DOHH2 (cell line): ENCODE measurements around the gene ZNF527.

Experiments
- H3F3A ChIP-seq: fragments of 200-600 bp; sonication (generic), shearing (Covaris generic); 2 replicates; pipeline ENCODE4 v1.6.0; 2016; ENCODE audit warnings: antibody characterized with exemption, mild to moderate bottlenecking; ENCODE audit not compliant: control insufficient read depth, insufficient read depth
- H3K27ac ChIP-seq: fragments of 200-600 bp; sonication (generic); 2 replicates; pipeline ENCODE4 v1.5.1; 2014; ENCODE audit warnings: low read depth, mild to moderate bottlenecking, low read length, moderate library complexity
- H3K27me3 ChIP-seq: fragments of 200-600 bp; sonication (generic); 2 replicates; pipeline ENCODE4 v1.6.1; 2014; ENCODE audit warnings: mild to moderate bottlenecking, low read length, mixed read lengths; ENCODE audit not compliant: control insufficient read depth
- H3K36me3 ChIP-seq: fragments of 200-600 bp; sonication (generic); 2 replicates; pipeline ENCODE4 v1.6.1; 2014; ENCODE audit warnings: mild to moderate bottlenecking, low read length, moderate library complexity, mixed read lengths; ENCODE audit not compliant: control insufficient read depth
- H3K4me1 ChIP-seq: fragments of 200-600 bp; sonication (generic); 2 replicates; pipeline ENCODE4 v1.6.1; 2014; ENCODE audit warnings: mild to moderate bottlenecking, low read length, mixed read lengths; ENCODE audit not compliant: control insufficient read depth
- H3K4me2 ChIP-seq: fragments of 200-600 bp; sonication (generic); 2 replicates; pipeline ENCODE4 v1.6.0; 2014; ENCODE audit warnings: mild to moderate bottlenecking, low read length, moderate library complexity
- H3K4me3 ChIP-seq: fragments of 200-600 bp; sonication (generic); 2 replicates; pipeline ENCODE4 v1.5.1; 2014; ENCODE audit warnings: mild to moderate bottlenecking, low read length, mixed read lengths
- H3K79me2 ChIP-seq: fragments of 200-600 bp; sonication (generic); 2 replicates; pipeline ENCODE4 v1.6.1; 2014; ENCODE audit warnings: mild to moderate bottlenecking, low read length, mixed read lengths; ENCODE audit not compliant: control insufficient read depth
- H3K9me2 ChIP-seq: fragments of 200-600 bp; sonication (generic); replicated peaks from 2 replicates; pipeline ENCODE4 v1.6.1; 2014; ENCODE audit warnings: mild to moderate bottlenecking, low read length, mixed read lengths; ENCODE audit not compliant: control insufficient read depth
- H3K9me3 ChIP-seq: fragments of 200-600 bp; sonication (generic); 2 replicates; pipeline ENCODE4 v1.6.1; 2014; ENCODE audit warnings: antibody characterized with exemption, low read length, mixed read lengths; ENCODE audit not compliant: control insufficient read depth, insufficient read depth
- H4K20me1 ChIP-seq: fragments of 200-600 bp; sonication (generic); 2 replicates; pipeline ENCODE4 v1.6.0; 2014; ENCODE audit warnings: low read depth, mild to moderate bottlenecking, antibody characterized with exemption, low read length, moderate library complexity; ENCODE audit not compliant: control insufficient read depth, insufficient read depth
- EZH2phosphoT487 ChIP-seq: fragments of 200-600 bp; sonication (generic); IDR thresholded peaks from 2 replicates; pipeline ENCODE4 v1.6.1; 2017; ENCODE audit warnings: borderline replicate concordance, mild to moderate bottlenecking, antibody characterized with exemption, low read length, moderate library complexity, mixed read lengths
- TF ChIP-seq, protein P1 (sequence below): fragments of 200-600 bp; sonication (generic); IDR thresholded peaks from one replicate; pipeline ENCODE4 v1.5.1; 2014; ENCODE audit warnings: antibody characterized with exemption, mild to moderate bottlenecking, low read depth, low read length; ENCODE audit not compliant: poor library complexity, severe bottlenecking

ZNF527 gene

DNA sequence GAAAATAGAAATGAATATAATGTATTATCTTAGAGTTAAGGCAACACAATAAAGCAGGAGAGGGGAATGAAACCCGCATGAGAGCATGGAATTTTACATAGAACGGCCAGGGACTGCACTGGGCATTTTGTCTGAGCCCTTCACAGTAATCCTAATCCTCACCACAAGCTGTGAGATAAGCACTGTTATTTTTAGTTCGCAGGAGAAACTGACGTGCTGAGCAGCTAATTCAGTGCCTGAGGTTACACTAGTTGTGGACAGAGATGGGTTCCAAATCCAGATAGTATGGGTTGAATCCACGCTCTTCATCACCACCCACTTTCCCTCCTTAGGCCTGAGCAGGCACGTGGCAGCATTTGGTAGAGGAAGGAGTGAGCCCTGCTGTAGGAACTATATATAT lies 24.8 kb upstream of the ZNF527 start:
- H3F3A ChIP-seq: no peaks in the 10 kb centered on the region
- no peaks in the 10 kb centered on the region; the same call in 1 of the 2 replicates for H3K9me3 ChIP-seq
- no peaks in the 10 kb centered on the region for H3K79me2 ChIP-seq
- no peaks in the 10 kb centered on the region for H3K4me1 ChIP-seq
- H3K36me3 ChIP-seq: no peaks in the 10 kb centered on the region
- no peaks in the 10 kb centered on the region for H3K27me3 ChIP-seq
- H3K4me3 ChIP-seq: no peak overlapping the region
- no peaks in the 10 kb centered on the region for H4K20me1 ChIP-seq
- no peak overlapping the region for H3K4me2 ChIP-seq
- H3K9me2 ChIP-seq: no peaks in the 10 kb centered on the region
- H3K27ac ChIP-seq: no peak overlapping the region
- no peak for TF ChIP-seq EZH2phosphoT487
- TF ChIP-seq, protein P1, sequence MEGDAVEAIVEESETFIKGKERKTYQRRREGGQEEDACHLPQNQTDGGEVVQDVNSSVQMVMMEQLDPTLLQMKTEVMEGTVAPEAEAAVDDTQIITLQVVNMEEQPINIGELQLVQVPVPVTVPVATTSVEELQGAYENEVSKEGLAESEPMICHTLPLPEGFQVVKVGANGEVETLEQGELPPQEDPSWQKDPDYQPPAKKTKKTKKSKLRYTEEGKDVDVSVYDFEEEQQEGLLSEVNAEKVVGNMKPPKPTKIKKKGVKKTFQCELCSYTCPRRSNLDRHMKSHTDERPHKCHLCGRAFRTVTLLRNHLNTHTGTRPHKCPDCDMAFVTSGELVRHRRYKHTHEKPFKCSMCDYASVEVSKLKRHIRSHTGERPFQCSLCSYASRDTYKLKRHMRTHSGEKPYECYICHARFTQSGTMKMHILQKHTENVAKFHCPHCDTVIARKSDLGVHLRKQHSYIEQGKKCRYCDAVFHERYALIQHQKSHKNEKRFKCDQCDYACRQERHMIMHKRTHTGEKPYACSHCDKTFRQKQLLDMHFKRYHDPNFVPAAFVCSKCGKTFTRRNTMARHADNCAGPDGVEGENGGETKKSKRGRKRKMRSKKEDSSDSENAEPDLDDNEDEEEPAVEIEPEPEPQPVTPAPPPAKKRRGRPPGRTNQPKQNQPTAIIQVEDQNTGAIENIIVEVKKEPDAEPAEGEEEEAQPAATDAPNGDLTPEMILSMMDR: no peak

DNA sequence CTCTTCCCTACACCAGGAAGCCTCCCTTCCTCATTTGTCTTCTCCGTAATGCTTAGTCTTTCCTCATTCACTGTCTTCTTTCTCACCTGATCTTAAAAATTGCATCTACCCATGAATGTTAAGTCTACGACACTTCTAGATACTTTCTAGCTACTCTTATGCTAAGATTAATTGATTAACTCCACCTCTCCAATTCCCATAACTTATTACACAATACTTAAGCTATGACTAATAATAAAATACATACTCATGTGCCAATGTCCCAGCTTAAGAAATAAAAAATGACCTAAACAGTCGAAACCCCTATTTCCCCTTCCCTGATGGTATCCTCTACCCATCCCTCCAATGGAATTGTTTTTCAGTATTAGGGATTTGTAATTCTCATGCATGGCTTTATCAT lies 22.8 kb upstream of the ZNF527 start:
- no peaks in the 10 kb centered on the region for H4K20me1 ChIP-seq
- no peaks in the 10 kb centered on the region for H3K27me3 ChIP-seq
- no peaks in the 10 kb centered on the region for H3K79me2 ChIP-seq
- H3K9me2 ChIP-seq: no peaks in the 10 kb centered on the region
- no peak overlapping the region for H3K4me3 ChIP-seq
- H3K36me3 ChIP-seq: no peaks in the 10 kb centered on the region
- no peak for TF ChIP-seq EZH2phosphoT487
- TF ChIP-seq, protein P1: no peak
- no peaks in the 10 kb centered on the region; the same call in 1 of the 2 replicates for H3K9me3 ChIP-seq
- H3K27ac ChIP-seq: no peak overlapping the region
- H3K4me1 ChIP-seq: no peaks in the 10 kb centered on the region
- H3K4me2 ChIP-seq: no peak overlapping the region
- H3F3A ChIP-seq: no peaks in the 10 kb centered on the region

DNA sequence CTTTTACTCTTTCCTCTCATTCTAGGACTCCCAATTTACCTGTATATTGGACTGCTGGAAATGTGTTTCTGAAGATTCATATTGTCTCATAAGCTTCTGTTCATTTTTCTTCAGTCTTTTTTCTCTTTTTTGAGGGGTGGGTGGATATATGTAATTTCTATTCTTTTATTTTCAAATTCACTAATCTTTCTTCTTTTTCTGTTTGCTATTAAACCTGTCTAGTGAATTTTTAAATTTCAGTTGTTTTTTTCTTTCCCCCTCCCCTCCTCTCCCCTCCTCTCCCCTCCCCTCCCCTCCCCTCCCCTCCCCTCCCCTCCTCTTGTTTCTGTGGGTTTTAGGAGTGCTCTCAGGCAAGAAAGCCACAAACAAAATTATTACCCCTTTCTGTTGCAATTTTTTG lies 16.9 kb upstream of the ZNF527 start:
- no peak for TF ChIP-seq EZH2phosphoT487
- TF ChIP-seq, protein P1: no peak
- Histone ChIP-seq H3K4me2 (no peak overlapping the region), H3K4me1 (no peaks in the 10 kb centered on the region), H4K20me1 (no peaks in the 10 kb centered on the region), H3F3A (no peaks in the 10 kb centered on the region), H3K27ac (no peak overlapping the region), H3K27me3 (no peaks in the 10 kb centered on the region), H3K4me3 (no peak overlapping the region), H3K9me3 (peaks cover 8% of the 10 kb centered on the region; the same call in 1 of the 2 replicates), H3K36me3 (peaks cover 4% of the 10 kb centered on the region; the same call in 1 of the 2 replicates), H3K9me2 (no peaks in the 10 kb centered on the region), H3K79me2 (no peaks in the 10 kb centered on the region)
